Eye (tissue), 1 donor: ENCODE measurements around the gene PAF1.
"Not testable (repeated sequence)": the region's sequence is repeated elsewhere in the genome, so short reads cannot be mapped to it uniquely, and the experiment has no call there.

Experiments used
- DNase-seq: peaks from one replicate; pipeline ENCODE4 v3.0.0-alpha.2; 2015

The PAF1 gene

DNA sequence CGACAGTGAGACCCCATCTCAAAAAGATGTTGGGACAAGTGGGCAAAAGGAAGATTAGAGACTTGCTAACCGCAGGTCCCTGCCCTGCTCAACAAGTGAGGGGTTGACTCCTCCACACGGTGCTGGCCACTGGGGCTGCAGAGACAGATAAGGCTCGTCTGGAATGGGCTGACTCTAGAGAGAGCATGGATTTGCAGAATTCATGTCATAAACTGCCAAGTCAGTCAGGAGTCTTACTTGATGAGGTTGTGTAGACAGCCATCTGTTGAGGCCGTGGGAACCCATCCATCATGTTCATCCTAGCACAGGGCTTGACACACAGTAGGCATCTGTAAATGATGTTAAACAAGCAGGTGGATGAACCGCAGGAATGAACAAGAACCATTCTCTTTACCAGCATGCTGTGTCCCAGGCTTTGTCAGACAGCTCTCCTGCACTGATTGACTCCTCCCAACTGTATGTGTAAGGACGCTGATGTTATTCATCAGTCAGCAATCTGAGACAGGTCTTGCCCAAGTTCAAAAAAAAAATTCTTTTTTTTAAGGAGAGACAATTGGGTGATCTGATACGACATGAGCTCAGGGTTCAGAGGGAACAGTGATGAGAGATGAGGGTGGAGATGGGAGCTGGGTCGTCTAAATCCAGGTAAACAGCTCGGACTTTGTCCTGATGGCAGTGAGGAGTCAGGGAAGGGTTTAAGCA, 8.8 kb downstream of the PAF1 start:
- DNase-seq = no peak

DNA sequence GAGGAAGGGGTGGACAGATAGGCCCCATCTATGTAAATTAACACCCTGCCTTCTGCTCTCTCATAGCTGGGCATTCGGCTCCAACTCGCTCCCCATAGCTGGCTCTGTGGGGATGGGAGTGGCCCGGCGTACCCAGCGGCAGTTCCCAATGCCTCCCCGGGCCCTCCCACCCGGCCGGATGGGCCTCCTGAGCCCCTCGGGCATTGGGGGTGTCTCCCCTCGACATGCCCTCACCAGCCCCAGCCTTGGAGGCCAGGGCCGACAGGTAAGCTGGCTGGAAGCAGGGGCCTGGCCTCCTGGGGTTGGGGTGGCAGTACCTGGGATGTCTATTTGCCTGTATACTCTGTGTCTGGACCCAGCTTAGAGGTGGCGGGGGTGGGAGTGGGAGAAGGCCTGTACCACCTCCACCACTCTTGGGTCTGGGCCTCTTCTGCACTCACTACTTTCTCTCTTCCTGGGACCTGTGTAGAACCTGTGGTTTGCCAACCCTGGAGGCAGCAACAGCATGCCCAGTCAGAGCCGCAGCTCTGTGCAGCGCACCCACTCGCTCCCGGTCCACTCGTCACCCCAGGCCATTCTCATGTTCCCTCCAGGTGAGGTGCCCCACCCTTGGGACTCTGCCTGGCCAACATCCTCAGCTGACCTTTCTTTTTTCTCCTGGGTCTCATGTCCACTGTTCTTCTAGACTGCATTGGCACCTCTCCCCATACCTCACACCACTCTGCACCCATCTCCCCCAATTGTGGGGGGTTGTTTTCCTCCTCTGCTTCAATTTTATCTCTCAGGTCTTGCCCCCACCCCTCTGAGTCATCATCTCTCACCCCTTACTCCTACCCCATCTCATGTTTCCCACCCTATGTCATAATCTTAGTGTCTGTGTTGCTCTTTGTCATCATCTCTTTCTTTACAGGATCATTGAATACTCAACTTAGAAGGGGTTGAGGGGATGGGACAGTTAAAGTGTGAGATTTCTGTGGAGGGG, 10.1 kb downstream of the PAF1 start:
- no peak for DNase-seq

DNA sequence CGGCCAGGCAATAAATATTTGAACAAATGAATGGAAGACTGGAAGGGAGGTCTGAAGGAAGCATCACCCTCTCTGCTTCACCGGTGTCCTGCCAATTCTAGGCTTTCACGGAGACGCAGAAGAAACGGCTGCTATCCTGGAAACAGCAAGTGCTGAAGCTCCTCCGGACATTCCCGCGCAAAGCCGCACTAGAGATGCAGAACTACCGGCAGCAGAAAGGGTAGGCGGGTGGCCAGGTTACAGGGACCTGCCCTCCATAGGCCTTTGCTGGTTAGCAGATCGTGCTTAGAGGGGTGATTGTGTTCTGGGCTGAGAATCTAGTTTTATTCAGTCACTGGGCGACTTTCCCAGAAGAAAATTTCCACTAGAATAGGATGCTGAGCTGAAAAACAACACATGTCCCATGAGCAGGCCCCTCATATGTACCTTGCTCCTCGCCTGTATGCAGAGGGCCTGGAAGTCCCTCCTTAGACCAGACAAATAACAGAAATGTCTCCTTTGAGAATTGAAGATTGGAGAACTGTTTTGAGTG, 11.0 kb downstream of the PAF1 start:
- DNase-seq = no peak

DNA sequence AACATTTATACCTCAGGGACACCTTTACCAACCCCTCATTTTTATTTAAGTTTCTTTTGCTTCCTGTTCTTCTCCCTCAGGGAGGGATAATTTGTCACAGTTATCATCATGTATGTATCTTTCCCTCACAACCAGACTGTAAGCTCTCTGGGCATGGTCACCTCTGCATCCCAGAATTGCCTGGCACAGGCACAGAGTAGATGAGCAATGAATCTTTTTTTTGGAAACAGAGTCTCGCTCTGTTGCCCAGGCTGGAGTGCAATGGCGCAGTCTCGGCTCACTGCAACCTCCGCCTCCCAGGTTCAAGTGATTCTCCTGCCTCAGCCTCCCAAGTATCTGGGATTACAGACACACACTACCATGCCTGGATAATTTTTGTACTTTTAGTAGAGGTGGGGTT, 11.5 kb downstream of the PAF1 start:
- not testable (repeated sequence) for DNase-seq

DNA sequence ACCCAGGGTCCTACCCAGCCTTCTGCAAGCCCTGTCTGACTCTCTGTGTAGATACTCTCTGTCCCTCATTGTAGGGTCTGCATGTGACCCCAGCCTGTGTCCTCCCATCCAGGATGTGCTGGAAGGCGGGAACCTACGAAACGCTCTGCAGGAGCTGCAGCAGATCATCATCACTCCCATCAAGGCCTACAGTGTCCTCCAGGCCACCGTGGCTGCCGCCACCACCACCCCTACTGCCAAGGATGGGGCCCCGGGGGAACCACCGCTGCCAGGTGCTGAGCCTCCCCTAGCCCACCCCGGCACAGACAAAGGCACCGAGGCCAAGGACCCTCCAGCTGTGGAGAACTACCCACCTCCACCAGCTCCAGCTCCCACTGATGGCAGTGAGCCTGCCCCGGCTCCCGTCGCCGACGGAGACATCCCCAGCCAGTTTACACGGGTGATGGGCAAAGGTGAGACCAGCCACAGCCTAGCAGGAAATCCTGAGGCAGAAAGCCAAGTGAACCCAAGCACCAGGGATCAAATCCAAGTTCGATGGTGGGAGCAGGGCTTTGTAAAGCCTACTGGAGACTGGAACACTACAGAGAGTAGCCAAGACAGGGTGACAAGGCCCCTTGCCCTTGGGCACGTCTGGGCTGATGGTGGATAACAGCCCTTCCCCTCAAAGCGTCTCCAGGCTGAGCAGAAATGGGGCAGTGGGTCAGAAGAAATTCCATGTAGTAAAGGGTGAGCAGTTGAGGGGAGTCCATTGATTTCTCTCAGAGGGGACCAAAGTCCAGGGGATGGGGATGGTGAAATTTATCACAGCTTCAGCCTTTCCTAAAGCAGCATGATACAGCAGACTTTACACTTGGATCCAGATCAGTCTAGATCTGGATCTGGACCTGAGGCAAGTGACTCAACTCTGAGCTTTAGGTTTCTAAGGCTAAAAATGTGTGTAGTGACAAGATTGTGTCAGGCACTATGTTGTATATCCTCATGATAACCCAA, 13.2 kb downstream of the PAF1 start:
- DNase-seq = no peak

DNA sequence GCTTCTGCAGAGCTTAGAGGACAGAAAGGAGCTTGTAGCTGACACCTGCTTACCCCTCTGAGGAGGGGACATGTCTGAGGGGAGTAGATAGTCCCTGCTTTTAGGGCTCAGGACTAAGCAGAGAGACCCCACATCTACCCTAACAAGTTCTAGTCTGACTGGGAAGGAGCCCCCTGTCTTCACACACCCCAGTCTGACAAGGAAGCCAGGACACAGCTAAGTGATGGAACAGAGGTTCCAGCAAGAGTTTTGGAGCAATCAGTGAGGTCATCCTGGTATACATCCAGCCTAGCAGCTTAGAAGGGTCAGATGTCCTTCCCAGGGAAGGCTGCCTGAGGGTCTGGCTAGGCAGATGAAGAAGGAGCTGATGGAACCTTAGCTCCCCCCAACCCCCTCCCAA, 15.0 kb downstream of the PAF1 start:
- DNase-seq = no peak

DNA sequence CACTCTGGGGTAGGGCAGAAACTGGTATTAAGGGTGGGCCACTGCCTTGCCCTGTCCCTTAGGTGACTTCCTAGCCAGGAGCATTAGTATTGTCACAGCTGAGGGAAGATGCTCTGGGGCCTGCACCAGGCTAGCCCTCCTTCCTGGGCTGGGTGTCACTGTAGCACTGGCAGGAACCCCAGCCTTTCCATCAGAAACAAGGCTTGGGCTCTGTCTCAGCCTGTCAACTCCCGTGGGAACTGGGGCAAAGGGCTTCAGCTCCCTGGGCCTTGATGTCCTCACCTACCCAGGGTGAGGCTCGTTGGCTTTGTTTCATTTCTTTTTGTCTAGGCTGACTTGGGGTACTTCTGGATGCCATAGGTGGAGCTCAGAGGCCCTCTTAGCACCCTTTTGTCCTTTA, 18.0 kb downstream of the PAF1 start:
- DNase-seq = no peak

DNA sequence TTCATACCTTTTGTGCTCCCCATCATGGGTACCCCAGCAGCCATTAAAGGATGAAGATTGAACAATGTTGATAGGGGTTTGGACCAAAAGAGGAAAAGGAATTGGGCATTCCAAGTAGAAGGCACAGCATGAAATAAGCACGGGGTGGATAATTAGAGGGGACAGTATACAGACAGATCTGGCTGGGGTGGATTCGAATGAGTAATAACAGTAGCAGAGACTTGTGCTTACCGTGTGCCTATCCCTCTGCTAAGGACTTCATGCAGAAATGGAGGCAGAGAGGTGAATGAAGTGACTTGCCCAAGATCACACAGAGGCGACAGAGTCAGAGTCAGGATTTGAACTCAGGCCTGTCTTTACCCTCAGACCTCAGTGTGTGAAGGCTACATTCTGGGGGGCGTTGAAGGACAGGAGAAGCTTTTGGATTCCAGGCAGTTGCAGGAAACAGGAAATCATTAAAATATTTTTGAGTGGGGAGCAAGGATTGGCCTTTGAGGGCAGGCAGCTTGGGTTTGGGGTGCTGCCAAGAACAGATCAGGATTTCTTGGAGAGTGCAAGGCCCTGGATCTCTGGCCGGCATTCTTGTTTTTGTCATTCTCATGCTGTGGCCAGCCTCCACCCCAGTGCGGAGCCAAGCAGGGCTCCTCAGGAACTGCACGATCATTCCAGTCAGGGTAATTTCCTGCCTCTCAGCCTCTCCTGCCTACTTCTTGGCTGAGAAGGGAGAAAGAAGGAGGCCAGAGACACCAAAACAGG, 18.7 kb downstream of the PAF1 start:
- DNase-seq = peak; percentile 21

DNA sequence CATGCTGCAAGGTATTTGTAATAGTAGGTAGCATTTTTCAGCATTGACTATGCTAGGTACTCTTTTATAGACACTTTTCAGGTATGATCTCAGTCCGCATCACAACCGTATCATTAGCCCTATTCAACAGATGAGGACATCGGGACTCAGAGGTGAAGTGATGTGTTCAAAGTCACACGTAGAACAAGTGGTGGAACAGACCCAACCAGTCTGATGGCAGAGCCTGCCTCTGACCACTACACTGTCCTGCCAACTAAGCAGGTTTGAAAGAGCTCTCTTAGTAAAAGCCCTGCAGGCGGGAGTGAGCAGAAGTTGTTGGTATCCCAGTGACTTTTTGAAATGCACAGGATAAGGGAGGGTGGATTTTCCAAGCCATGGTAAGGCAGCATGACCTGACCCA, 20.2 kb downstream of the PAF1 start:
- DNase-seq = no peak

DNA sequence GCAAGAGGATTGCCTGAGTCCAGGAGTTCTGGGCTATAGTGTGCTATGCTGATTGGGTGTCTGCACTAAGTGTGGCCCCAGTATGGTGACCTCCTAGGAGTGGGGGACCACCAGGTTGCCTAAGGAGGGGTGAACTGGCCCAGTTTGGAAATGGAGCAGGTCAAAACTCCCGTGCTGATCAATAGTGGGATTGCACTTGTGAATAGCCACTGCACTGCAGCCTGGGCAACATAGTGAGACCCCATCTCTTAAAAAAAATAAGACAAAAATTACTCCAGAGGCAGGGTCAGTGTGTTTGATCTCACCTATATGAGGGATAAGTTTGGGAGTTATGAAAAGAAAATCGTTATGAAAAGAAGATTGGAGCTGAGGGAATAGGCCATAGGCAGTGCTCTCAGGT, 21.7 kb downstream of the PAF1 start:
- no peak for DNase-seq

DNA sequence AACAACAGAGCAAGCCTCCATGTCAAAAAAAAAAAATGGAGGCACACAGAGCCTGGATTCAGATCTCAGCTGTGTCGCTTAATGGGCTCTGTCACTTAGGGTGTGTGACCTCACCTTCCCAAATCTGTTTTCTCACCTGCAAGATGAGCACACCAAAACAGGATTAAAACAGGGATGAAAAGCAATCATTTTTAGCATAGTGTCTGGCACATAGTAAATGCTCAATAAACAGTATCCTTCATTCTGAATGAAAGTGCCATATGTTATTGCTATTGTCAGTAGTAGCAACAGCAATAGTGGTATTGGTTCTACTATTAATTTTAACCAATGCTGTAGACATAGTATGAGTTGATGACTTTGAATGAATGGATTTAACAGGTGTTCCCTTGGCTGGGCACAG, 25.4 kb downstream of the PAF1 start:
- no peak for DNase-seq

DNA sequence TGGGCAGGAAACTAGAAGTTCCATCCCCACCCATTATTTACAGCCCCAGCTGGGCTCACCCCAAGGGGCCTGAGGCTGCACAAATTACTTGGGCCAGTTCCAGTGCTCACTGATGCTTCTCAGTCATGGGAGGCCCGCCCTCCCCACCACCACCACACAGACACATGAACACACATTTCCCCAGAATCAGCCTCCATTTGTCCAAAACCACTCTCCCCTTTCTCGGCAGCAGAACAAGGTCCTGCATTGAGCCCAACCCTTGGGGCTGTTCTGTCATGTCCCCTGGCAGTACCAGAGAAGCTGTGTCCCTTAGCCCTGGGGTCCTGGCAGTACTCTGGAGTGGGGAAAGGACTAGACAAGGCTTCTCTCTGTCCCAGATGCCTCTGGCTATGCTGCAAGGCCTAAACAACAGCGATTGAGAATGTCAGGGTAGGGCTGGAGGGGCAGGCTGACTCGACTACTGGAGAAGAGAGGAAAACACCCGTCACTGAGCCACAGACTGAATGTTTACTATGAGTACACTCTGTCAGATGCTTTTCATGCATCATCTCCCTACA, 26.9 kb downstream of the PAF1 start:
- DNase-seq = no peak

DNA sequence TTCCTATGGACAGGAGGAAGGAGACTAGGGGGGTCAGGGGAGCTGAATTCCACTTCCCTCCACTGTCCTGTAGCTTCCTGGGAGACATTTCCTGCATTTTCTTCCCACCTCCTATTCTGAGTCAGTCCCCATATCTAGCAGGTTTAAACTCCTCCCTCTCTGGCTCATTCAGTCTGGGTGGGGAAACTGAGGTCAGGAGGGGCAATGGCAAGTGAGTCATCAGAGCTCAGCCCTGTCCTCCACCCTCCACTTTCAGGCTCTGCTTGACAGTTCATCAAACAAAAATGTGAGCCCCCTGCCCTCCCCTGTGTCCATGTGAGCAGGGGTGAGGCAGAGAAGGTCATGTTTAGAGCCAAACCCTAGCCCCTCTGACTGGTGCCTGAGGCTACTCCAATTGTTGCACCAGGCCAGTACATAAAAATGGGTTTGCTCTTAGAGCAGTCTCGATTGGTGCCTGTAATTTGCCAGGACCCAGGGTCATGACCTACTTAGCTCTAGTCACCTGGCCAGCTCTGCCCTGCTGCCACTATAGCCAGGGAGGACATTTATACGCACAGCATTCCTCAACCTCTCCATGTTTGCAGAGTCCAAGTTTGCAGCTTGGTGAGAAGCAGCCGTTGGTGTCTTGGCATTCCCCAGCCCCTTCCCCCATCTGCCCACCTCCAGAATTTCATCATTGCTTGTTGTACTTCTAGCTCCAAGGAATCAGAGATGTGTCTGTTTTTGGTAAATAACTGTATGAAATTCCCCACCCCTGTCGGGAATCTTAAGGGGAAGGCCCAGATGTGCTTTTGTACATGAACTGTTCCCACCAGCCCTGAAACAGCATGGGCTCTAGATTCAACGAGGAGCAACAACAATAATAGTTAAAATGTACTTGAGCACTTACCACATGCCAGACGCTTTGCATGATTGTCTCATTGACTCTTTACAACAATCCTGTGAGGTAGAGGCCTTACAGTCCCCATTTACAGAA, 27.9 kb downstream of the PAF1 start:
- DNase-seq = no peak

DNA sequence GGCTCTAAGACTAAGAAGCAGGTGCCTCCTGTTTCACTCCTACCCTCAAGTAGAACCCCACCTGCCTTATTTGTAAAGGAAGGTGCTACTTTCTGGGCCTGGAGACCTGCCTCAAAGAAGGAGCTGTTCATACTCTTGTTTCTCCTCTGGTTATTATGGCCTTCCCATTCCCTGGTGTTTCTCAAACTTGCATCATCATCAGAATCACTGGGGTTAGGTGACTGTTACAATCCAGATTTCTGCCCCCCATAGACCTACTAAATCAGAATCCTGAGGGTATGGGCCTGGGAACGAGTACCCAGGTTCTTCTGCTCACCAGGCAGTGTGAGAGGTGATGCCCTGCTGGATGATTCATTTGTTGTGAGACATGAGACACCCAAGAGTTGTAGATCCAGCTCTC, 30.3 kb downstream of the PAF1 start:
- no peak for DNase-seq

DNA sequence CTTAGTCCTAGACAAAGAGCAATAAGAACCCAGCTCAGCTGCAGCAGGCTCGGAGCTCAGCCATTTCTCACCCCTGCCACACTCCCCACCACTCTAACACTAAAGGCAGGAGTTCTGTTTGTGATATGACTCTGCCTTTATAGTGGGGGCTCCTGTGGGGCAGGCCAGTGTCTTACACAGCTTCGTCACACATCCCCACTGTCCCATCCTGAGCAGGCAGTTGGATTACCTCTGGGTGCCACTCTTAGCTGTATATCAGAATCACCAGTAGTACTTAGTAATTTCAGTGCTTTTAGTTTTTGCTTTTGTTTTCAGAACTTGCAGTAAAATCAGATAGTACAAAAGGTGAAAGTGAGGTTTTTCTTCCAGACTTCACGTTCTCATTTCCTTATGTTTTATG, 31.9 kb downstream of the PAF1 start:
- no peak for DNase-seq

DNA sequence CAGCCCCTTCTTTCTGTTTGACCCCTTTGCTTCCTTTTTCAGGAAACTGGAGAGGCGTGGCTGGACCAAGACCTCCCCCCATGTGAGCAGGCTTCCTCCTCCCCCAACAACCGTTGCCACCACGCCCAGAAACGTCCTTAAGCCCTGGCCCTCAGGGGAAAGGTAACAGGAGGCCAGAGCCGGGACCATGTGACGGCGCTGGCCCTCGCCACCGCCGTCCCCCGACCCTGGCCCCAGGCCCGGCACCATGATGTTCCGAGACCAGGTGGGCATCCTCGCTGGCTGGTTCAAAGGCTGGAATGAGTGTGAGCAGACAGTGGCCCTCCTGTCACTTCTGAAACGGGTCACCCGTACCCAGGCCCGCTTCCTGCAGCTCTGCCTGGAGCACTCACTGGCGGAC, 34.3 kb downstream of the PAF1 start:
- DNase-seq = no peak

DNA sequence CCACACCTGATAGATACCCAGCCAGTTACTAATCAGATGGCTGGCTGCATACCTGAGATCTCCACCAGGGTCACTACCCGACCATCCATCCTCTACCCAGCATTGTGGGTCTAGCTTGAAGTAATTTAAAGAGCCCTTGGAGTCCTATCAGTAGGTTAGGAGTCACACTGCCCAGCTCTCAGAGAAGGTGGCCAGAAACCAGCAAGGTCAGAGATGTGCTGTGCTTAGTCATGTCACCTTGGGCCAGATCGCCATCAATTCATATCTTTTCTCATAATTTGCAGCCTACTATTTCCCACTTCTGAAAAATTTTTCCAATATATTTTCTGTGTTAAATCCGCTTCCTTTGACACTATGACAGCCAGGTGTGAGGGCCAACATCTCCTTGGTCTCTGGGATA, 34.8 kb downstream of the PAF1 start:
- DNase-seq = no peak

DNA sequence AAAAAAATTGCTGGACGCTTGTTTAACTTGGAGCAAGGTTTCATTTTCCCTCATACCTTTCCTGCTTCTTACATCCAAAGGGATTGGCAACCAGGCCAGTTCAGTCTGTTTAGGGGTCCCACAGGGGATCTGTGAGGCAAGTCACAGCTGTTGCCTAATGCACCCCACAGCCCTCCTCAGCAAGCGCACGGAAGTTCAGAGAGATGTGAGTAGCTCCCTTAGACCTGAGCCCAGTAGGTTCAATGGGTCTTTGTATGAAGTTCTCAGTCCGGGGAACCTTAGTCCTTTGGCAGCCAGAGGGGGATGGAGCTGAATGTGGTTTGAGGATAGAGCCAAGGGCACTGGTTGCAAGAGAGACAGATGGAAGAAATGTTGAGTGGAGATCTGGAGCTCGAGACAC, 35.7 kb downstream of the PAF1 start:
- DNase-seq = no peak

DNA sequence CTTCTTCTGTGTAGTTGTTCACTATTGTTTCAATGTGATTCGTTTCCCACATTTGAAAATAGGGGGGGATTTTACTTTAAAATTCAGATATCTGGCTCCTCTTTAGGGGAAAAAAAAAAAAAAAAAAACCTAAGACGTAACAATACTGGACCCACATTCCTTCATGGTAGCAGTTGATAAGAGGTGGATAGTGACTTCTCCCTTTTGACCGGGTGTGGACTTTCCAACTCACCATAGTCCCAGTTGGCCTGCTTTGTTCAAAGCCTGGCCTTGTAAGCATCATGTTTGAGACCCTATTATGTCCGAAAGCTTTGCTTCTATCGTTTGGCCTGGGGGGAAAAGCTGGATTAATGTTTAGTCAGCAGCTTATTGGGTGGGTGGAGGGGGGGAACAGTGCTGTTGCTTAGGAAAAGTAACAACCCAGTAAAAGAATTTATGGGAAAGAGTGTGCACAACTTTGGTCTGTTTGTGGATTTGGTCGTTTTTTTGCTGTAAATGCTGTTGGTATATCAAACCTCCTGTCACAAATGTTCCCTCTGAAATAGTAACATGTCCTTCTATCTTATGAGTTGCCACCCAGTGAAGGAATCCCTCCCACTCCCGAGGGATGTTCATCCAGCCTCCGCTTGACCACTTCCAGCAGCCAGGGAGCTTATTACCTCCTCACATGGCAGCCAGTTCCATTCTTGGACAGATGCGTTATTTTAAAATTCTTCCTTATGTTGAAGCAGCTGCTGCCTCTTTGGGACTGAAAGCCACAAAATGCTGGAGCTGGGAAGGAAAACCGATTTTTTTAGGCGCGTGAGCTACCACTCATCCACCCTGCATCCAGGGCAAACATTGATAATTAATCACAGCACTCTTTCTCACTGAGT, 38.3 kb downstream of the PAF1 start:
- DNase-seq = no peak
